Right lobe of liver (tissue), 4 donors: ENCODE data around the gene CSTF3.

Source experiments
- CTCF ChIP-seq, 4 donors: fragments of 200-600 bp in 3 of 4; fragments of 450-650 bp in 1 of 4; IDR thresholded peaks; one replicate each; pipeline versions ENCODE4 v1.5.1 to v1.8.0; 2016 to 2022; ENCODE audit warnings: antibody characterized with exemption in 4 of 4, mild to moderate bottlenecking in 2 of 4
- POLR2A ChIP-seq: fragments of 450-650 bp; IDR thresholded peaks from one replicate; pipeline ENCODE4 v1.6.1; 2017; ENCODE audit warnings: antibody characterized with exemption, mild to moderate bottlenecking
- donor health status: DM: no; HTN: no; CAD: no.
- donor health status: DM: no; HTN: no; CAD: no.
- donor health status: DM: no; HTN: yes; CAD: no.

GRCh38 chr11:33063326-33063881 is 97.9 kb downstream of the CSTF3 start:
- no peak for TF ChIP-seq CTCF (IDR thresholded peaks at IDR 0.05)
- TF ChIP-seq POLR2A = no peak
